Measurements from ENCODE around the gene SBF2.

DNA sequence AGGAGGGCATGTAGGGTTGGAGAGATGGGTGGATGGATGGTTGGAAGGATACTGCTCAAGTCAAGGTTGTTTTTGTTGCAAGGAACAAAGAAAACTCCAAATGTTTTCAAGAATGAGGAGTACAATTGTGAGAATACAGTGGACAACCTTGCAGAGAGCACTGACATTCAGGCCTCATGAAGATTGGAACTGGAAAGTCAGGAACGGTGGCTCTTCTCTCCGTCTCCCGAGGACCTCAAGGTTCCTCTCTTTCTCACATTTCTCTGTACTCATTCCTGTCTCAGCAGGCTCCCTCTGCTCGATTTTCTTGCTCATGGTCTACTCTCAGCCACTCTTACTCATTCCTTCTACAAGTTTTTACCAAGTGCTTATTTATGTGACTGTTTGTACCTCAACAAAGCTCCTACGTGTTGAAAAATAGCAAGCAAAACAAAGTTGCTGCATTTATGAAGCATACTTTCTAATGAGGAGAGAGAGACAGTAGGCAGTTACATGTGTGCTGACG lies 532.5 kb downstream of the SBF2 start:
- TF ChIP-seq GATA2 (IDR thresholded peaks at IDR 0.05; ENCODE audit: low read depth, low read length) (no peak), GATA3 (IDR thresholded peaks at IDR 0.05; ENCODE audit: low read depth, low read length) (no peak)

Data from SH-SY5Y (cell line).